Esophagus muscularis mucosa (tissue), 3 donors: ENCODE data around the gene AKAP10.

Experiments
- POLR2A ChIP-seq: fragments of 450-650 bp; IDR thresholded peaks from one replicate; pipeline ENCODE4 v1.6.1; 2017; ENCODE audit warnings: antibody characterized with exemption, moderate library complexity, mild to moderate bottlenecking, low read depth
- TF ChIP-seq, protein P1 (sequence below), 3 experiments: fragments of 200-600 bp in 2 of 3; fragments of 450-650 bp in 1 of 3; sonication (generic) in 2 of 3; IDR thresholded peaks; one replicate each; pipeline ENCODE4 v1.5.1; 2017 to 2019; ENCODE audit warnings: antibody characterized with exemption in 3 of 3, mild to moderate bottlenecking in 2 of 3, moderate library complexity in 1 of 3

DNA sequence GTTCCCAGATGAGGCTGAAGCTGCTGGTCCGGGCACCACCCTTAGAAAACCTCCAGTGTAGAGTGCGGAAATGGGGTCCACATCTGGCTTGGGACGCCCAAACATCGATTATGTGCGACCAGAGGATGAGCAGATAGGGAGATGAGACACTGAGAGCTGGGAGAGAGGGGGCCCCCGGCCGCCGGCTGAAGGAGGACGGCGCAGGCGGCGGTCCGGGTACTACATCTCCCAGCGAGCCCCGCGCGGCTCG, 31.3 kb upstream of the AKAP10 start:
- TF ChIP-seq, protein P1, sequence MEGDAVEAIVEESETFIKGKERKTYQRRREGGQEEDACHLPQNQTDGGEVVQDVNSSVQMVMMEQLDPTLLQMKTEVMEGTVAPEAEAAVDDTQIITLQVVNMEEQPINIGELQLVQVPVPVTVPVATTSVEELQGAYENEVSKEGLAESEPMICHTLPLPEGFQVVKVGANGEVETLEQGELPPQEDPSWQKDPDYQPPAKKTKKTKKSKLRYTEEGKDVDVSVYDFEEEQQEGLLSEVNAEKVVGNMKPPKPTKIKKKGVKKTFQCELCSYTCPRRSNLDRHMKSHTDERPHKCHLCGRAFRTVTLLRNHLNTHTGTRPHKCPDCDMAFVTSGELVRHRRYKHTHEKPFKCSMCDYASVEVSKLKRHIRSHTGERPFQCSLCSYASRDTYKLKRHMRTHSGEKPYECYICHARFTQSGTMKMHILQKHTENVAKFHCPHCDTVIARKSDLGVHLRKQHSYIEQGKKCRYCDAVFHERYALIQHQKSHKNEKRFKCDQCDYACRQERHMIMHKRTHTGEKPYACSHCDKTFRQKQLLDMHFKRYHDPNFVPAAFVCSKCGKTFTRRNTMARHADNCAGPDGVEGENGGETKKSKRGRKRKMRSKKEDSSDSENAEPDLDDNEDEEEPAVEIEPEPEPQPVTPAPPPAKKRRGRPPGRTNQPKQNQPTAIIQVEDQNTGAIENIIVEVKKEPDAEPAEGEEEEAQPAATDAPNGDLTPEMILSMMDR (IDR thresholded peaks at IDR 0.05), result no peak
- TF ChIP-seq POLR2A, result no peak
